ENCODE data around the gene XPA.

XPA gene

GRCh38 chr9:97695390-97695789 is 1.8 kb downstream of the XPA start:
- no peak overlapping the region; the same call in none of the 2 replicates for H3K4me3 ChIP-seq (ENCODE audit: control insufficient read depth, low read depth, low read length)
- DNase-seq (ENCODE audit: low read depth) = no peak
- no peak for TF ChIP-seq CTCF (IDR thresholded peaks at IDR 0.05; ENCODE audit: control insufficient read depth, insufficient read depth, low read depth, low read length, missing control alignments)

GRCh38 chr9:97694769-97695168 is 2.4 kb downstream of the XPA start:
- DNase-seq (ENCODE audit: low read depth) = no peak
- TF ChIP-seq CTCF (IDR thresholded peaks at IDR 0.05; ENCODE audit: control insufficient read depth, insufficient read depth, low read depth, low read length, missing control alignments) = no peak
- H3K4me3 ChIP-seq (ENCODE audit: control insufficient read depth, low read depth, low read length) = no peak overlapping the region

GRCh38 chr9:97689401-97690180 is 7.5 kb downstream of the XPA start:
- no peak overlapping the region for H3K4me3 ChIP-seq (ENCODE audit: control insufficient read depth, low read depth, low read length)
- no peak for TF ChIP-seq CTCF (IDR thresholded peaks at IDR 0.05; ENCODE audit: control insufficient read depth, insufficient read depth, low read depth, low read length, missing control alignments)
- no peak for DNase-seq (ENCODE audit: low read depth)

DNA sequence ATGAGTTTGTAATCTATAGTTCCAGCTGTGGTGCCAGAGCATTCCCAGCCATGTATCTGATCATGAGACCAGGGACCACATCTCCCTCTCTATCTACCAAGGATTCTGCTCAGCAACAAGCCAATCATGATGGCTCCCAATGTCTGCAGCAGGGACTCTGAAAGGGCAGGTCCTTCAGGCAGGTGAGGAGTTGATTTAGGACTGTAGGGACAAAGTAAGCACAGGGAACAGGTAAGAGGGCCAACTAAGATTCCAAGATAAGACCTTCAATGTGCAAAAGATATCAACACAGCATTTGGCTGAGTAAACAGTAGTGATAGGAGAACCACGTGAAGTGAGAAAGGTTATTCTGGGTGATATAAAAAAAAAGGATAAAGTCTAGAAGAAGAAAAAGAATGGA is 8.5 kb downstream of the XPA start:
- no peak for TF ChIP-seq CTCF (IDR thresholded peaks at IDR 0.05; ENCODE audit: control insufficient read depth, insufficient read depth, low read depth, low read length, missing control alignments)
- DNase-seq (ENCODE audit: low read depth) = no peak

DNA sequence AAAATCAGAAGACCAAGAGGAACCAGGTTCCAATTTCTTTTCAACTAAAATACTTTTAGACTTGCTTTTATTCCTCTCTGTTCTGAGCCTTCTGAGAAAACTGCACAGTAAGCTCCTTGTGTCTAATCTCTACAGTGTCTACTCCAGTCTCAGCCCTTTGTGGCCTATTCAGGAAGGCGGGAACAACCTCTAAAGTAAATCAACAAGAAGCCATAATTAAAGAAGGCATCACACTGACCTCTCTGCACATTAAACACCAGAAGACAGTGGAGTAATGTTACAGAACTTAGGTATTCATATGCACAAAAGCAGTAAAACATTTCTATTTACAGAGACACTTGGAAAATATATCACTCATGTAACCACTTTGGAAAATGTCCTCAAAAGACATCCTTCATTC is 14.9 kb downstream of the XPA start:
- TF ChIP-seq CTCF (IDR thresholded peaks at IDR 0.05; ENCODE audit: control insufficient read depth, insufficient read depth, low read depth, low read length, missing control alignments) = no peak
- DNase-seq (ENCODE audit: low read depth) = no peak
- H3K4me3 ChIP-seq (ENCODE audit: control insufficient read depth, low read depth, low read length) = no peak overlapping the region

More for the DNA sequence above, 8.5 kb downstream of the XPA start:
- H3K4me3 ChIP-seq (ENCODE audit: control insufficient read depth, low read depth, low read length) = no peak overlapping the region

DNA sequence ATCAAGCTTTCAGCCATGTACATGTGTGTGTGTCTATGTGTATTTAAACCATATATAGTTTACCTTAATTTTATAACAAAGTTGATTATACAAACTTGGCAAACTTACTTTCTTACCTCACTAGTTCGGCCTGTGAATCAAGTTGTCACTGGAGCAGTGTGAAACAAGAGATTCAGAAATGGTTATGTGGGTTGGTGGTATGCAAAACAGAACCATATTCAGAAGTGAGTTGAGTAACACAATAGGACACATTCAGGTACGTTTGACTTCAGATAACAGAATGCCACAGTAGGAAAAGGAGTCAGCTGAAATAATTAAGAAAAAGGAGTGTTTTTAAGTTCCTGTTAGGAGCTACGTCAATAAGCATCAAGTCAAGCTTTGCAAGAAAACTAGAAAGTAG is 21.5 kb downstream of the XPA start:
- no peak for TF ChIP-seq CTCF (IDR thresholded peaks at IDR 0.05; ENCODE audit: control insufficient read depth, insufficient read depth, low read depth, low read length, missing control alignments)
- no peak for DNase-seq (ENCODE audit: low read depth)
- H3K4me3 ChIP-seq (ENCODE audit: control insufficient read depth, low read depth, low read length) = no peak overlapping the region

All from AG09309 (cell line).